Sigmoid colon (tissue), 7 donors: ENCODE results near the gene ABLIM2. TPM values are rescaled to one million over a fixed set of nuclear protein-coding genes. Genes with fewer than 3 reads are reported as not detected.

Experiments used
- DNase-seq: peaks from one replicate; pipeline ENCODE4 v3.0.0-alpha.2; 2019
- H3K27ac ChIP-seq, 4 donors: fragments of 200-600 bp; sonication (generic); one replicate each; pipeline ENCODE4 v1.5.1; 2016 to 2019; ENCODE audit warnings: mild to moderate bottlenecking in 1 of 4
- H3K27me3 ChIP-seq, 3 donors: fragments of 200-600 bp; sonication (generic); one replicate each; pipeline ENCODE4 v1.5.1; 2019; ENCODE audit warnings: mild to moderate bottlenecking in 1 of 3
- H3K36me3 ChIP-seq, 4 donors: fragments of 200-600 bp; sonication (generic); one replicate each; pipeline ENCODE4 v1.5.1; 2016 to 2019
- H3K4me1 ChIP-seq, 4 donors: fragments of 200-600 bp; sonication (generic); one replicate each; pipeline ENCODE4 v1.5.1; 2017 to 2019
- H3K4me3 ChIP-seq, 4 donors: fragments of 200-600 bp; sonication (generic); one replicate each; pipeline ENCODE4 v1.5.1; 2017 to 2019; ENCODE audit warnings: mild to moderate bottlenecking in 2 of 4, moderate library complexity in 1 of 4
- H3K9me3 ChIP-seq, 4 donors: fragments of 200-600 bp in 3 of 4; sonication (generic) in 3 of 4; one replicate each; pipeline versions ENCODE4 v1.5.1 to v1.6.1; 2013 to 2019
- CTCF ChIP-seq, 4 experiments: fragments of 450-650 bp in 3 of 4; fragments of 200-600 bp in 1 of 4; IDR thresholded peaks; one replicate each; pipeline ENCODE4 v1.5.1; 2016 to 2019; ENCODE audit warnings: antibody characterized with exemption in 4 of 4, mild to moderate bottlenecking in 3 of 4, moderate library complexity in 2 of 4
- EP300 ChIP-seq, 4 donors: sonication (generic); formaldehyde crosslinking; IDR thresholded peaks; one replicate each; pipeline ENCODE4 v1.6.1; 2017; ENCODE audit warnings: antibody characterized with exemption in 4 of 4
- POLR2A ChIP-seq, 2 donors: fragments of 450-650 bp; IDR thresholded peaks; one replicate each; pipeline ENCODE4 v1.6.1; 2016; ENCODE audit warnings: antibody characterized with exemption in 2 of 2, mild to moderate bottlenecking in 2 of 2, moderate library complexity in 2 of 2
- POLR2AphosphoS5 ChIP-seq, 4 donors: sonication (generic); formaldehyde crosslinking; IDR thresholded peaks; one replicate each; pipeline ENCODE4 v1.6.1; 2017; ENCODE audit warnings: antibody characterized with exemption in 4 of 4
- WGBS, 2 donors: extraction: QIAGEN DNeasy Blood & Tissue Kit; methylation state at CpG; one replicate each; pipeline ENCODE4 v1.1.7; 2013; 5-methylcytosine and 5-hydroxymethylcytosine counted together
- intact Hi-C: fragments of 100-400 bp; cut with DNase I; formaldehyde crosslinking; loops from one replicate; pipeline ENCODE4 v1.15.1; 2023
- polyA plus RNA-seq, 3 donors: library from polyadenylated mRNA; stranded (reverse); fragments of 200-250 nt; gene quantifications; one replicate each; pipeline ENCODE4 v1.2.3, GENCODE V29; 2013
- total RNA-seq, 4 donors: library from RNA; depleted of rRNA; stranded (reverse); fragments of >200 nt; gene quantifications; one replicate each; pipeline ENCODE4 v1.1.0, GENCODE V29; 2016
- donor health status: healthy with polysubstance abuse.
- donor health status: Bipolar disorder and iron deficiency.
- donor health status: healthy.

Gene ABLIM2
- total and polyA plus RNA-seq, 7 donors, result 3.1 to 15.0 (median 7.4) TPM

- Histone ChIP-seq H3K4me3 (no peak overlapping the region), H3K36me3 (no peaks in the 10 kb centered on the region), H3K27me3 (no peaks in the 10 kb centered on the region), H3K27ac (no peak overlapping the region), H3K4me1 (no peaks in the 10 kb centered on the region), H3K9me3 (no peaks in the 10 kb centered on the region)
- TF ChIP-seq CTCF (IDR thresholded peaks at IDR 0.05), result no peak
- no peak for TF ChIP-seq EP300 (IDR thresholded peaks at IDR 0.05)
- no peak for TF ChIP-seq POLR2A (IDR thresholded peaks at IDR 0.05)
- no peak for TF ChIP-seq POLR2AphosphoS5 (IDR thresholded peaks at IDR 0.05)
- DNase-seq, result no peak
- intact Hi-C loops, result no loop called here
- WGBS, 2 donors, result 42 to 81% methylated on average over 13 of the region's 13 CpGs
Observed at GRCh38 chr4:8035371-8035780, 123.2 kb downstream of the ABLIM2 start.

GRCh38 chr4:8033829-8034528, 124.6 kb downstream of the ABLIM2 start:
- Histone ChIP-seq H3K9me3 (no peaks in the 10 kb centered on the region), H3K4me3 (no peak overlapping the region), H3K27me3 (no peaks in the 10 kb centered on the region), H3K27ac (no peak overlapping the region), H3K4me1 (no peaks in the 10 kb centered on the region), H3K36me3 (no peaks in the 10 kb centered on the region)
- DNase-seq, result no peak
- intact Hi-C loops, result no loop called here
- 81 to 89% methylated on average over 11 of the region's 11 CpGs for WGBS, 2 donors
- no peak for TF ChIP-seq POLR2AphosphoS5 (IDR thresholded peaks at IDR 0.05)
- no peak for TF ChIP-seq CTCF (IDR thresholded peaks at IDR 0.05)
- no peak for TF ChIP-seq POLR2A (IDR thresholded peaks at IDR 0.05)
- no peak for TF ChIP-seq EP300 (IDR thresholded peaks at IDR 0.05)

GRCh38 chr4:8033067-8033755, 125.4 kb downstream of the ABLIM2 start:
- no peak for DNase-seq
- Histone ChIP-seq H3K4me3 (no peak overlapping the region), H3K9me3 (no peaks in the 10 kb centered on the region), H3K27ac (no peak overlapping the region), H3K27me3 (no peaks in the 10 kb centered on the region), H3K4me1 (no peaks in the 10 kb centered on the region), H3K36me3 (no peaks in the 10 kb centered on the region)
- TF ChIP-seq CTCF (IDR thresholded peaks at IDR 0.05) (no peak), POLR2A (IDR thresholded peaks at IDR 0.05) (no peak)
- WGBS, 2 donors, result 85 to 91% methylated on average over 17 of the region's 17 CpGs
- intact Hi-C loops, result no loop called here

GRCh38 chr4:8032381-8032780, 126.2 kb downstream of the ABLIM2 start:
- H3K9me3 ChIP-seq, result no peaks in the 10 kb centered on the region
- no peak overlapping the region for H3K27ac ChIP-seq
- TF ChIP-seq POLR2AphosphoS5 (IDR thresholded peaks at IDR 0.05) (no peak), POLR2A (IDR thresholded peaks at IDR 0.05) (no peak), EP300 (IDR thresholded peaks at IDR 0.05) (no peak), CTCF (IDR thresholded peaks at IDR 0.05) (no peak)
- no peak overlapping the region for H3K4me3 ChIP-seq
- no peaks in the 10 kb centered on the region for H3K4me1 ChIP-seq
- H3K27me3 ChIP-seq, result no peaks in the 10 kb centered on the region
- intact Hi-C loops, result no loop called here
- no peak for DNase-seq
- 92% methylated on average over 23 of the region's 23 CpGs for WGBS, 2 donors
- no peaks in the 10 kb centered on the region for H3K36me3 ChIP-seq
